Karpas-422 (cell line): ENCODE data around the gene TRIM8. TPM values are rescaled to one million over a fixed set of nuclear protein-coding genes. Genes with fewer than 3 reads are reported as not detected.

Experiments
- DNase-seq: peaks from one replicate; pipeline ENCODE4 v3.0.0-alpha.2; 2015
- H2AFZ ChIP-seq: fragments of 200-600 bp; sonication (generic); 2 replicates; pipeline ENCODE4 v1.6.1; 2014; ENCODE audit warnings: antibody characterized with exemption, low read length, mixed read lengths
- H3K27ac ChIP-seq: fragments of 200-600 bp; sonication (generic); 2 replicates; pipeline ENCODE4 v1.5.1; 2014; ENCODE audit warnings: mild to moderate bottlenecking, low read length, moderate library complexity
- H3K27me3 ChIP-seq: fragments of 200-600 bp; sonication (generic); 2 replicates; pipeline ENCODE4 v1.6.1; 2014; ENCODE audit warnings: low read length, mixed read lengths
- H3K36me3 ChIP-seq: fragments of 200-600 bp; sonication (generic); 2 replicates; pipeline ENCODE4 v1.6.1; 2014; ENCODE audit warnings: low read length, mixed read lengths; ENCODE audit not compliant: insufficient read depth
- H3K4me1 ChIP-seq: fragments of 200-600 bp; sonication (generic); 2 replicates; pipeline ENCODE4 v1.6.1; 2014; ENCODE audit warnings: mild to moderate bottlenecking, low read length, mixed read lengths
- H3K4me2 ChIP-seq: fragments of 200-600 bp; sonication (generic); 2 replicates; pipeline ENCODE4 v1.6.1; 2014; ENCODE audit warnings: low read length, low read depth, mild to moderate bottlenecking; ENCODE audit not compliant: poor library complexity, severe bottlenecking
- H3K4me3 ChIP-seq: fragments of 200-600 bp; sonication (generic); 2 replicates; pipeline ENCODE4 v1.5.1; 2014; ENCODE audit warnings: mild to moderate bottlenecking, antibody characterized with exemption, low read length, mixed read lengths
- H3K79me2 ChIP-seq: fragments of 200-600 bp; sonication (generic); 2 replicates; pipeline ENCODE4 v1.6.1; 2014; ENCODE audit warnings: mild to moderate bottlenecking, low read length, mixed read lengths
- H3K9ac ChIP-seq: fragments of 200-600 bp; sonication (generic); 2 replicates; pipeline ENCODE4 v1.6.0; 2014; ENCODE audit warnings: low read length
- H3K9me2 ChIP-seq: fragments of 200-600 bp; sonication (generic), shearing (Covaris generic); replicated peaks from 2 replicates; pipeline ENCODE4 v1.6.0; 2014; ENCODE audit warnings: mild to moderate bottlenecking, low read length, moderate library complexity; ENCODE audit not compliant: insufficient read depth
- H3K9me3 ChIP-seq: fragments of 300-700, 200-600 bp; sonication (generic); 2 replicates; pipeline ENCODE4 v1.6.1; 2014; ENCODE audit warnings: low read length, mixed read lengths
- H4K20me1 ChIP-seq: fragments of 200-600 bp; sonication (generic); 2 replicates; pipeline ENCODE4 v1.6.1; 2014; ENCODE audit warnings: mild to moderate bottlenecking, antibody characterized with exemption, low read length, low read depth; ENCODE audit not compliant: insufficient read depth
- total RNA-seq: library from RNA; depleted of rRNA; stranded (reverse); fragments of >200 nt; shearing (Covaris generic); gene quantifications from 2 replicates; pipeline ENCODE4 v1.2.3, GENCODE V29; 2014; ENCODE audit warnings: low replicate concordance

The TRIM8 gene
- total RNA-seq, 1 experiment from 2014 or later: 111 TPM

DNA sequence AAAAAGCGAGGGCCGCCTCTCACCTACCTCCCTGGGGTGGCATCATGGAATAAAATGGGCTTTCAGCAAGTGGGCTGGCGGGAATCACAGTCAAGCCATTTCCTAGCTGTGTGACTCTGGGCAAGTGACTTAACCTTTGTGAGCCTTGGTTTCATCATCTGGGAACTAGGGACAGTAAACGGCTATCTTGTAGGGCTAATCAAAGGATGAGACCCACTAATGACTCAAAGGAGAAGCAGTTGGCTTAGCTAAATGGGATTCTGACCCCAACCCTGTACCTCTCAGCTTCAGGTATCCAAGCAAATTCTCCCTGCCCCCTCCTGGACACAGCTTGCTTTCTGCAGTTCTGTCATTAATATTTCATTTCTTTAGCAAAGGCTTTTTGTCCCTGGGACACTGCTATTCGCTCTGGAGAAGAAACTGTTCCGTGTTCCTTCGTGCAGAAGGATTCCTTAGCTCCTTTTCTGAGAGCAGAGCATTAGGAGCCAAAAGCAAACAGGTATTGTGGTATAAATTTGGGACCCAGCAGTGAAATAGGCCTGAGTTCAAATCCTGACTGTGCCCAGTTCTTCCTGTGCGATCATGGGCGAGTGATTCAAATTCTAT, 25.9 kb downstream of the TRIM8 start:
- H3K9me3 ChIP-seq: no peaks in the 10 kb centered on the region
- no peak overlapping the region for H3K4me2 ChIP-seq
- H3K9ac ChIP-seq: no peak overlapping the region
- no peak for DNase-seq
- peaks cover 20% of the 10 kb centered on the region for H3K4me1 ChIP-seq
- H3K27me3 ChIP-seq: no peaks in the 10 kb centered on the region
- H3K27ac ChIP-seq: no peak overlapping the region
- no peaks in the 10 kb centered on the region for H4K20me1 ChIP-seq
- no peaks in the 10 kb centered on the region for H3K9me2 ChIP-seq
- H3K36me3 ChIP-seq: no peaks in the 10 kb centered on the region
- no peaks in the 10 kb centered on the region for H3K79me2 ChIP-seq
- H2AFZ ChIP-seq: no peak overlapping the region
- no peak overlapping the region for H3K4me3 ChIP-seq

GRCh38 chr10:102670871-102671434, 26.7 kb downstream of the TRIM8 start:
- Histone ChIP-seq H3K9me3 (no peaks in the 10 kb centered on the region), H2AFZ (no peak overlapping the region), H3K79me2 (no peaks in the 10 kb centered on the region), H4K20me1 (no peaks in the 10 kb centered on the region), H3K27me3 (no peaks in the 10 kb centered on the region), H3K36me3 (0 out of 2 replicates have a peak, but pooled peaks cover 3% of the 10 kb centered on the region), H3K9ac (no peak overlapping the region), H3K27ac (no peak overlapping the region), H3K9me2 (no peaks in the 10 kb centered on the region), H3K4me1 (peaks cover 28% of the 10 kb centered on the region), H3K4me2 (no peak overlapping the region), H3K4me3 (no peak overlapping the region)
- no peak for DNase-seq

- Histone ChIP-seq H3K4me2 (no peak overlapping the region), H4K20me1 (no peaks in the 10 kb centered on the region), H2AFZ (no peak overlapping the region), H3K27ac (no peak overlapping the region), H3K9me2 (no peaks in the 10 kb centered on the region), H3K4me3 (no peak overlapping the region), H3K27me3 (no peaks in the 10 kb centered on the region), H3K9me3 (no peaks in the 10 kb centered on the region), H3K79me2 (no peaks in the 10 kb centered on the region), H3K9ac (no peak overlapping the region), H3K4me1 (peaks cover 34% of the 10 kb centered on the region), H3K36me3 (0 out of 2 replicates have a peak, but pooled peaks cover 3% of the 10 kb centered on the region)
- no peak for DNase-seq
These were observed 29.0 kb downstream of the TRIM8 start for GRCh38 chr10:102673236-102673818.

DNA sequence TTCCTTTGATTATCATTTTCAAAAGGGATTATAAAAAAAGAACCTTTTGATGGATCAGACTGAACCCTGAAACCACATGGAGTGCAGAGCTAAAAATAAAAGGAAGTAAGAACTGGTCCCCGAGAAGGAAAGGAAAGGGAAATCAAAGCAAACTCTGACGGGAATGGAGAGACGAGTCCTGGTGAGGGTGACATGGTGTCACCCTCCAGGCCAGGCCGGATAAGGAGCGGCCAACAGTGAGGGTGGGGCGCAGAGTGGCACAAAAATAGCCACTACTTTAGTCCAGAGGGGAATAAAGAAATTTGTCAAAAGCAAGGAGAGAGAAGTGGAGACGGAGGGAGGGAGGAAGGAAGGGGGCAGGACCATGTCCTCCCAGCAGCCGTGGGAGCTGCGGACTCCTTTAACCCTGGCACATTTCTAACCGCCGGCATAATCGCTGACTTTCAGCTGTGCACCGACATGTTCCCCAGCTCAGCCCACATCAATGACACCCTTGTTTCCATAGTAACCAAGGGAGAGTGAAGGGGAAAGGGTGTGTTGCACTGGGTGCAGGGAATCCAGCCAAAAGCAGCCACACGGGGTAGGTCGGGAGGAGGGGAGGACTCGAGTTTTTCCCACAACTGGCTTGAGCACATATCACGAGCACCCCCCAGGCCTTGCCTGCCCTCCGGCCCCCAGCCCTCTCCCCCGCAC, 29.7 kb downstream of the TRIM8 start:
- H3K4me2 ChIP-seq: no peak overlapping the region
- H3K27ac ChIP-seq: no peak overlapping the region
- 0 out of 2 replicates have a peak, but pooled peaks cover 3% of the 10 kb centered on the region for H3K36me3 ChIP-seq
- no peaks in the 10 kb centered on the region for H3K27me3 ChIP-seq
- H3K79me2 ChIP-seq: no peaks in the 10 kb centered on the region
- DNase-seq: no peak
- no peak overlapping the region for H3K4me3 ChIP-seq
- H3K9me3 ChIP-seq: no peaks in the 10 kb centered on the region
- H3K9me2 ChIP-seq: no peaks in the 10 kb centered on the region
- H2AFZ ChIP-seq: no peak overlapping the region
- peaks cover 39% of the 10 kb centered on the region for H3K4me1 ChIP-seq
- H3K9ac ChIP-seq: no peak overlapping the region
- H4K20me1 ChIP-seq: no peaks in the 10 kb centered on the region

GRCh38 chr10:102674566-102674965, 30.3 kb downstream of the TRIM8 start:
- peaks cover 45% of the 10 kb centered on the region for H3K4me1 ChIP-seq
- H3K9me3 ChIP-seq: no peaks in the 10 kb centered on the region
- H4K20me1 ChIP-seq: no peaks in the 10 kb centered on the region
- H3K9me2 ChIP-seq: no peaks in the 10 kb centered on the region
- H3K27ac ChIP-seq: no peak overlapping the region
- no peaks in the 10 kb centered on the region for H3K27me3 ChIP-seq
- H2AFZ ChIP-seq: no peak overlapping the region
- H3K9ac ChIP-seq: peak overlapping the region; percentile 12; the same call in 1 of the 2 replicates
- H3K4me2 ChIP-seq: no peak overlapping the region
- no peak overlapping the region for H3K4me3 ChIP-seq
- no peak for DNase-seq
- no peaks in the 10 kb centered on the region for H3K79me2 ChIP-seq
- 0 out of 2 replicates have a peak, but pooled peaks cover 3% of the 10 kb centered on the region for H3K36me3 ChIP-seq

DNA sequence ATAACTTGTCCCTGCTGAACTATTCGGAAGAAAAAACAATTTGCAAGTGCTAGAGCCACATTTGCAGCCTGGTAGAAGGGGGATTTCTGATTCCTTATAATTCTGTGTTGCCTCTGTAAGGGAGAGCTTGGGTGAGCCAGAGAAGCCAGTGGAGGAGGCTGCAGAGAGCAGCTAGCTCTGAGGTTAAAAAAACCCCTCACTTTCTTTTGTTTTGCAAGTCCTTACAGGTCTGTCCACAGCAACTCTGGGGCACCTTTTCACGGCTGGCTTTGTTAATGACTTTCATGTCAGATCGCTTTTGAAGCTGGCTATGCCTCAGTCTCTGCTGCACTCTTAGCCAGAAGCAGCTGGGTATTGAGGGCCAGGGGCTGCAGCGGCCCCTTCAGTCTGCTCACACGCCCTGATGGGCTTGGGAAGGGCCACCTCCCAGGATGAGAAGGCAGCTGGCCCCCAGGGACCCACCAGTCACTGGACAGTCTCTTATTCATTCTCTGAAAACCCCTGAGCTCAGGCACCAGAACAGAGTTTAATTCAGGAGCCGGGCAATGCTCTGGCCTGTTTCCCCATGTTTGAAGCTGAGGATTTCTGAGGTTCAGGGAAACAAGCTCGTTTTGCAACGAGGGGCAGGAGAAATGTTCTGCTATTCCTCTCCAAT, 30.9 kb downstream of the TRIM8 start:
- H3K9me2 ChIP-seq: no peaks in the 10 kb centered on the region
- H3K27ac ChIP-seq: no peak overlapping the region
- H3K9me3 ChIP-seq: no peaks in the 10 kb centered on the region
- no peaks in the 10 kb centered on the region for H4K20me1 ChIP-seq
- H2AFZ ChIP-seq: no peak overlapping the region
- H3K79me2 ChIP-seq: no peaks in the 10 kb centered on the region
- 0 out of 2 replicates have a peak, but pooled peaks cover 3% of the 10 kb centered on the region for H3K36me3 ChIP-seq
- peaks cover 46% of the 10 kb centered on the region for H3K4me1 ChIP-seq
- no peak for DNase-seq
- no peak overlapping the region for H3K4me2 ChIP-seq
- no peaks in the 10 kb centered on the region for H3K27me3 ChIP-seq
- H3K4me3 ChIP-seq: no peak overlapping the region
- peak overlapping the region; percentile 21 for H3K9ac ChIP-seq

- Histone ChIP-seq H3K4me3 (no peak overlapping the region), H4K20me1 (no peaks in the 10 kb centered on the region), H3K27me3 (no peaks in the 10 kb centered on the region), H3K27ac (no peak overlapping the region), H2AFZ (no peak overlapping the region), H3K9me3 (no peaks in the 10 kb centered on the region), H3K36me3 (0 out of 2 replicates have a peak, but pooled peaks cover 3% of the 10 kb centered on the region), H3K4me2 (no peak overlapping the region), H3K9ac (peak overlapping the region; percentile 21; the same call in 1 of the 2 replicates), H3K9me2 (no peaks in the 10 kb centered on the region), H3K79me2 (no peaks in the 10 kb centered on the region), H3K4me1 (peaks cover 46% of the 10 kb centered on the region)
- DNase-seq: no peak
These were observed 31.6 kb downstream of the TRIM8 start for GRCh38 chr10:102675666-102676533.
